Stomach (tissue), 9 donors: ENCODE data around the gene MARCHF2. TPM values are rescaled to one million over a fixed set of nuclear protein-coding genes. Genes with fewer than 3 reads are reported as not detected.
A peak's percentile ranks its signal among the peaks of the same experiment; 100 is the strongest.

Source experiments
- DNase-seq, 2 donors: peaks; one replicate each; pipeline versions ENCODE4 v3.0.0 to v3.0.0-alpha.2; 2013 to 2019
- H3K27ac ChIP-seq, 5 donors: fragments of 200-600 bp in 4 of 5; sonication (generic) in 4 of 5; one replicate each; pipeline ENCODE4 v1.5.1; 2013 to 2019; ENCODE audit warnings: mild to moderate bottlenecking in 1 of 5, moderate library complexity in 1 of 5
- H3K27me3 ChIP-seq, 3 donors: fragments of 200-600 bp; sonication (generic); one replicate each; pipeline ENCODE4 v1.5.1; 2017 to 2019; ENCODE audit warnings: mixed run types in 1 of 3
- H3K36me3 ChIP-seq, 4 donors: fragments of 200-600 bp; sonication (generic); 1 replicate in 3 of 4; 2 replicates in 1 of 4; pipeline ENCODE4 v1.5.1; 2016 to 2019
- H3K4me1 ChIP-seq, 4 donors: fragments of 200-600 bp; sonication (generic); one replicate each; pipeline ENCODE4 v1.5.1; 2016 to 2019
- H3K4me3 ChIP-seq, 4 donors: fragments of 200-600 bp; sonication (generic) in 3 of 4; one replicate each; pipeline ENCODE4 v1.5.1; 2016 to 2019; ENCODE audit warnings: mild to moderate bottlenecking in 1 of 4
- H3K9me3 ChIP-seq, 4 donors: fragments of 200-600 bp; sonication (generic); one replicate each; pipeline ENCODE4 v1.5.1; 2016 to 2019
- CTCF ChIP-seq, 7 experiments: fragments of 450-650 bp in 4 of 7; fragments of 200-600 bp in 3 of 7; sonication (generic) in 3 of 7; IDR thresholded peaks; one replicate each; pipeline ENCODE4 v1.5.1; 2016 to 2019; ENCODE audit warnings: antibody characterized with exemption in 7 of 7, control low read depth in 2 of 7, mild to moderate bottlenecking in 1 of 7
- EP300 ChIP-seq: sonication (generic); formaldehyde crosslinking; IDR thresholded peaks from one replicate; pipeline ENCODE4 v1.6.1; 2017; ENCODE audit warnings: antibody characterized with exemption
- POLR2A ChIP-seq, 4 donors: fragments of 450-650 bp; IDR thresholded peaks; one replicate each; pipeline ENCODE4 v1.6.1; 2016; ENCODE audit warnings: antibody characterized with exemption in 4 of 4, control low read depth in 2 of 4, mild to moderate bottlenecking in 1 of 4, moderate library complexity in 1 of 4
- POLR2AphosphoS5 ChIP-seq, 3 donors: sonication (generic); formaldehyde crosslinking; IDR thresholded peaks; one replicate each; pipeline ENCODE4 v1.6.1; 2016; ENCODE audit warnings: antibody characterized with exemption in 3 of 3
- WGBS, 5 donors: extraction: QIAGEN DNeasy Blood & Tissue Kit in 3 of 5; methylation state at CpG; one replicate each; pipeline versions ENCODE4 v1.1.5 to v1.1.7; 2013 to 2018; 5-methylcytosine and 5-hydroxymethylcytosine counted together
- intact Hi-C: fragments of 100-400 bp; cut with DNase I; formaldehyde crosslinking; loops from one replicate; pipeline ENCODE4 v1.15.1; 2023; ENCODE audit warnings: low total_unique reads
- polyA plus RNA-seq, 3 donors: library from polyadenylated mRNA; stranded (reverse); fragments of 200-250 nt; gene quantifications; one replicate each; pipeline ENCODE4 v1.2.3, GENCODE V29; 2013
- small RNA-seq, 4 donors: library from RNA; depleted of rRNA; stranded (forward); fragments of <200 nt; gene quantifications; one replicate each; pipeline ENCODE3, GENCODE V24; 2016
- total RNA-seq, 5 donors: library from RNA; depleted of rRNA; stranded (reverse); fragments of >200 nt; gene quantifications; one replicate each; pipeline versions ENCODE4 v1.1.0 to v1.2.3, GENCODE V29; 2014 to 2016
- donor health status: healthy with polysubstance abuse.
- donor health status: Bipolar disorder and iron deficiency.
- donor health status: healthy.

The MARCHF2 gene
- total and polyA plus RNA-seq, 8 donors = 23.5 to 98.2 (median 35.8) TPM

GRCh38 chr19:8486661-8487136 is 73.6 kb downstream of the MARCHF2 start:
- TF ChIP-seq EP300 = no peak
- TF ChIP-seq POLR2AphosphoS5 (IDR thresholded peaks at IDR 0.05) = no peak
- no peak for TF ChIP-seq POLR2A (IDR thresholded peaks at IDR 0.05)
- TF ChIP-seq CTCF (IDR thresholded peaks at IDR 0.05) = no peak
- Histone ChIP-seq H3K27ac (peak overlapping the region in 4 of 5 donors; percentile 30 to 68 (median 50)), H3K36me3 (peaks cover 53 to 98% (median 91%) of the 10 kb centered on the region in 4 donors), H3K4me1 (peaks cover 0 to 80% (median 14%) of the 10 kb centered on the region in 4 donors), H3K9me3 (no peaks in the 10 kb centered on the region), H3K4me3 (no peak overlapping the region), H3K27me3 (no peaks in the 10 kb centered on the region)
- intact Hi-C loops = no loop called here
- no peak for DNase-seq
- WGBS, 5 donors = 76 to 92% (median 90%) methylated on average over 16 of the region's 16 CpGs

- no peak for TF ChIP-seq EP300
- TF ChIP-seq POLR2AphosphoS5 (IDR thresholded peaks at IDR 0.05) = no peak
- no peak for TF ChIP-seq POLR2A (IDR thresholded peaks at IDR 0.05)
- no peak for TF ChIP-seq CTCF (IDR thresholded peaks at IDR 0.05)
- Histone ChIP-seq H3K4me3 (no peak overlapping the region), H3K4me1 (peaks cover 0 to 74% (median 11%) of the 10 kb centered on the region in 4 donors), H3K36me3 (peaks cover 53 to 94% (median 86%) of the 10 kb centered on the region in 4 donors), H3K27ac (peak overlapping the region in 4 of 5 donors; percentile 30 to 68 (median 50)), H3K9me3 (no peaks in the 10 kb centered on the region), H3K27me3 (no peaks in the 10 kb centered on the region)
- WGBS, 5 donors = 73 to 82% (median 74%) methylated on average over 12 to 13 of the region's 13 CpGs
- peak in 1 of 2 donors; percentile 50 for DNase-seq
- intact Hi-C loops = no loop called here
These were observed 74.2 kb downstream of the MARCHF2 start for GRCh38 chr19:8487137-8487851.

- intact Hi-C loops = no loop called here
- H3K9me3 ChIP-seq = no peaks in the 10 kb centered on the region
- 68 to 79% (median 75%) methylated on average over 15 of the region's 15 CpGs for WGBS, 5 donors
- H3K4me1 ChIP-seq = peaks cover 0 to 64% (median 7%) of the 10 kb centered on the region in 4 donors
- no peaks in the 10 kb centered on the region for H3K27me3 ChIP-seq
- TF ChIP-seq EP300 (no peak), POLR2A (IDR thresholded peaks at IDR 0.05) (no peak), POLR2AphosphoS5 (IDR thresholded peaks at IDR 0.05) (no peak), CTCF (IDR thresholded peaks at IDR 0.05) (no peak)
- peaks cover 45 to 83% (median 75%) of the 10 kb centered on the region in 4 donors for H3K36me3 ChIP-seq
- no peak overlapping the region for H3K4me3 ChIP-seq
- DNase-seq = no peak
- H3K27ac ChIP-seq = peak overlapping the region in 2 of 5 donors; percentile 68
These were observed 75.3 kb downstream of the MARCHF2 start for GRCh38 chr19:8488365-8488764.

Small RNA genes lying within 50 kb of the gene (small RNA-seq; reads per million reads assigned to genes)
- gene MIR4999 = 0 to 0.49 (median 0.22) reads per million in 4 donors

Other genes with a start within 250 kb of the MARCHF2 start
- gene CERS4, start 203.9 kb upstream of the MARCHF2 start, total RNA-seq = 100 to 1,000 TPM in 1 of 5 donors, 10 to 100 TPM in 3, 1 to 10 TPM in 1; 1.7 to 124 (median 39.0) TPM
- 10 to 100 TPM; 23.1 to 44.9 (median 30.4) TPM for gene CERS4, start 203.9 kb upstream of the MARCHF2 start, polyA plus RNA-seq
- gene CD320, start 104.9 kb upstream of the MARCHF2 start, total RNA-seq = 100 to 1,000 TPM in 1 of 5 donors, 10 to 100 TPM in 4; 13.0 to 108 (median 19.1) TPM
- gene CD320, start 104.9 kb upstream of the MARCHF2 start, polyA plus RNA-seq = 10 to 100 TPM; 24.7 to 32.1 (median 27.0) TPM
- gene NDUFA7, start 91.9 kb upstream of the MARCHF2 start, total RNA-seq = 10 to 100 TPM in 2 of 5 donors, 1 to 10 TPM in 3; 3.6 to 13.8 (median 9.6) TPM
- 100 to 1,000 TPM; 127 to 171 (median 150) TPM for gene NDUFA7, start 91.9 kb upstream of the MARCHF2 start, polyA plus RNA-seq
- gene RPS28, start 91.8 kb upstream of the MARCHF2 start, total RNA-seq = 1,000 to 10,000 TPM in 2 of 5 donors, 100 to 1,000 TPM in 3; 335 to 2,088 (median 520) TPM
- 1,000 to 10,000 TPM in 1 of 3 donors, 100 to 1,000 TPM in 2; 778 to 1,474 (median 861) TPM for gene RPS28, start 91.8 kb upstream of the MARCHF2 start, polyA plus RNA-seq
- gene KANK3, start 70.0 kb upstream of the MARCHF2 start, total RNA-seq = 10 to 100 TPM in 2 of 5 donors, 1 to 10 TPM in 2, not detected in 1; 4.4 to 72.4 (median 8.8) TPM
- gene KANK3, start 70.0 kb upstream of the MARCHF2 start, polyA plus RNA-seq = 10 to 100 TPM in 1 of 3 donors, 1 to 10 TPM in 2; 4.8 to 10.7 (median 7.1) TPM
- 100 to 1,000 TPM in 1 of 5 donors, 10 to 100 TPM in 2, 1 to 10 TPM in 2; 4.8 to 276 (median 19.8) TPM for gene ANGPTL4, start 49.1 kb upstream of the MARCHF2 start, total RNA-seq
- 10 to 100 TPM in 2 of 3 donors, 1 to 10 TPM in 1; 4.1 to 62.9 (median 22.9) TPM for gene ANGPTL4, start 49.1 kb upstream of the MARCHF2 start, polyA plus RNA-seq
- 100 to 1,000 TPM in 2 of 5 donors, 10 to 100 TPM in 3; 47.7 to 108 (median 79.9) TPM for gene RAB11B, start 22.9 kb upstream of the MARCHF2 start, total RNA-seq
- 100 to 1,000 TPM in 1 of 3 donors, 10 to 100 TPM in 2; 57.5 to 116 (median 78.8) TPM for gene RAB11B, start 22.9 kb upstream of the MARCHF2 start, polyA plus RNA-seq
- gene HNRNPM, start 31.7 kb downstream of the MARCHF2 start, total RNA-seq = 100 to 1,000 TPM in 3 of 5 donors, 10 to 100 TPM in 2; 54.3 to 664 (median 107) TPM
- gene HNRNPM, start 31.7 kb downstream of the MARCHF2 start, polyA plus RNA-seq = 100 to 1,000 TPM in 1 of 3 donors, 10 to 100 TPM in 2; 87.3 to 110 (median 90.0) TPM
- gene PRAM1, start 89.3 kb downstream of the MARCHF2 start, total RNA-seq = 1 to 10 TPM in 1 of 5 donors, under 1 TPM in 1, not detected in 3; 0.37 to 1.2 TPM
- gene PRAM1, start 89.3 kb downstream of the MARCHF2 start, polyA plus RNA-seq = 1 to 10 TPM in 1 of 3 donors, under 1 TPM in 1, not detected in 1; 0.81 to 1.4 TPM
- gene ZNF414, start 100.9 kb downstream of the MARCHF2 start, total RNA-seq = 10 to 100 TPM in 3 of 5 donors, 1 to 10 TPM in 2; 1.8 to 28.4 (median 16.5) TPM
- 10 to 100 TPM; 19.9 to 32.7 (median 26.9) TPM for gene ZNF414, start 100.9 kb downstream of the MARCHF2 start, polyA plus RNA-seq
- 10 to 100 TPM; 10.5 to 54.8 (median 41.6) TPM for gene MYO1F, start 164.1 kb downstream of the MARCHF2 start, total RNA-seq
- gene MYO1F, start 164.1 kb downstream of the MARCHF2 start, polyA plus RNA-seq = 1 to 10 TPM; 3.0 to 5.5 (median 4.4) TPM
- 10 to 100 TPM in 3 of 5 donors, 1 to 10 TPM in 2; 2.3 to 28.5 (median 12.8) TPM for gene ADAMTS10, start 197.4 kb downstream of the MARCHF2 start, total RNA-seq
- 1 to 10 TPM; 1.9 to 6.6 (median 5.7) TPM for gene ADAMTS10, start 197.4 kb downstream of the MARCHF2 start, polyA plus RNA-seq
- not detected for gene NFILZ, start 217.3 kb downstream of the MARCHF2 start, total RNA-seq
- gene NFILZ, start 217.3 kb downstream of the MARCHF2 start, polyA plus RNA-seq = not detected